ENCODE results near the gene GAB4.
"Not testable (repeated sequence)": the region's sequence is repeated elsewhere in the genome, so short reads cannot be mapped to it uniquely, and the experiment has no call there.

DNA sequence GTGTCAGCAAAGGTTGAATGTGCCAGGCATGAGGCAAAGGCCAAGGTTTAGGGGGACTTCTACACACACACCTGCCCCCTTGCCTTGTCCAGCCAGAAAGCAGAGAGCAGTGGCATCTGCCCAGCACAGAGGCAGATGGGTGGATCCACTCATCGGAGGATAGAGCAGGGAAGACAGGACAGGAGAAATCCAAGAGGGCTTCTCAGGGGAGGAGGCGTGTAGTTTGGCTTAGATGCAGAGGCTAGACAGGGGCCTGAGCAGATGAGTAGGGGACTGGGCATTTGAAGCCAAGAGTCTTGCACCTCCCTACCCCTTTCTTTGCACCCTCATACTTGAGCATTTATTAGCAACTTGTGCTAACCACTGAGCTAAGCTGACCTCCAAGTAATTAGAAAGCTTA, 26.5 kb upstream of the GAB4 start:
- TF ChIP-seq EZH2 (IDR thresholded peaks at IDR 0.05); POLR2AphosphoS5 (IDR thresholded peaks at IDR 0.05; ENCODE audit: borderline replicate concordance, low read depth, low read length): not testable (repeated sequence)

Measured in SK-N-MC (cell line).